Stimulated activated CD8-positive, alpha-beta memory T cell treated with anti-CD3 and anti-CD28 coated beads, Interleukin-7, amount 100 ng/mL, for 1 hour (primary cell): ENCODE data around the gene GPC1.

Experiments used
- DNase-seq, 2 donors: peaks; one replicate each; pipeline ENCODE4 v3.0.0-alpha.2; 2020; ENCODE audit warnings: low read depth in 2 of 2

The GPC1 gene

GRCh38 chr2:240396623-240397541 lies 38.6 kb upstream of the GPC1 start:
- DNase-seq, result no peak

GRCh38 chr2:240397542-240397916 lies 37.9 kb upstream of the GPC1 start:
- no peak for DNase-seq

GRCh38 chr2:240397924-240398645 lies 37.4 kb upstream of the GPC1 start:
- no peak for DNase-seq

GRCh38 chr2:240398661-240399267 lies 36.7 kb upstream of the GPC1 start:
- DNase-seq, result no peak

GRCh38 chr2:240399419-240400324 lies 35.8 kb upstream of the GPC1 start:
- no peak for DNase-seq

GRCh38 chr2:240400371-240401161 lies 34.9 kb upstream of the GPC1 start:
- DNase-seq, result no peak

GRCh38 chr2:240401308-240401707 lies 34.2 kb upstream of the GPC1 start:
- DNase-seq, result no peak

GRCh38 chr2:240401781-240402551 lies 33.5 kb upstream of the GPC1 start:
- no peak for DNase-seq

GRCh38 chr2:240402566-240403272 lies 32.7 kb upstream of the GPC1 start:
- DNase-seq, result no peak

- no peak for DNase-seq
These were observed 31.9 kb upstream of the GPC1 start for GRCh38 chr2:240403396-240404104.

- DNase-seq, result no peak
These were observed 31.1 kb upstream of the GPC1 start for GRCh38 chr2:240404174-240404852.

- DNase-seq, result no peak
These were observed 30.3 kb upstream of the GPC1 start for GRCh38 chr2:240405133-240405532.

- DNase-seq, result no peak
These were observed 29.7 kb upstream of the GPC1 start for GRCh38 chr2:240405684-240406313.

GRCh38 chr2:240407090-240407489 lies 28.4 kb upstream of the GPC1 start:
- DNase-seq, result no peak

- DNase-seq, result no peak
These were observed 25.5 kb upstream of the GPC1 start for GRCh38 chr2:240410004-240410403.

GRCh38 chr2:240410808-240411207 lies 24.7 kb upstream of the GPC1 start:
- no peak for DNase-seq
